Inflammatory macrophage treated with lipopolysaccharide for 1 hour (primary cell): ENCODE results near the gene EZR.
A peak's percentile ranks its signal among the peaks of the same experiment; 100 is the strongest.

Experiments used
- DNase-seq, 2 donors: peaks; one replicate each; pipeline ENCODE4 v3.0.0-alpha.2; 2020 to 2022

Gene EZR

DNA sequence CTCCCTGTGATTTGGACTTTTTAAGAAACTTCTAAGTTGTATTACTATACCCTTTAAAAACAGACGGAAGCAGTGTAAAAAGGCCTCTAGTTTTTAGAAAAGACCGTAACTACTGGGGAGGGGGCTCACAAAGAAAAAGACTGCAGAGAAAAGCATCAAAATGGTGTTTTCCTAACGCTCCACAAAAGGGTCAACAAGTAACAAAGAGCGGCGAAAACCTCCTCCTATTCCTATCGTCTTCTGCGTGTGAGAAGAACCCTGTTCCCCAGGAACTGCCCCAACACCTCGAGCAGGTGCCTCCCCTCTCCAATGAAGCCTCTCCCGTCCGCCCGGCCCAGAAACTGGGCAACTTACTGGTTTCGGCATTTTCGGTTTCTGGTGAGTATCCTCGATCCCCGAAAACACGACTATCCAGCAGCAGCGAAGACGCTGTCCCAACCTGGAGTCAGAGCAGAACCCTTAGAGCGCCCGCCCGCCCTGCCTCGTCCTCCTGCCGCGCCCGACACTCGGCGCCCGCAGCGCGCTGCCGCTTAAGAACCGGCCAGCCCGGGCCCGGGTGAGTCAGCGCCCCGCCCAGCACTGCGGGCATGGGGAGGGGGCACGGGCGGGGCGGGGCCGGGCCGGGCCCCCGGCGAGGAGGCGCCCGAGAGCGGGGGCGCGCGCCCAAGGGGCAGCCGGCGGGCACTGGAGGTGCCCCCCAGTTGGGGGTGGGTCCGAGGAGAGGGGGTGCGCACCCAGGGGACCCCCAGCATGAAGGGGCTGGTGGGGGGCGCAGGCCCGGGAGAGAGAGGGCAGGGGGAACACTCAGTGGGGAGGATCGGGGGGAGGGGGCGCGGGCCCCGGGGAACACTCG, 1.2 kb downstream of the EZR start:
- peak; percentile 68 to 76 for DNase-seq

DNA sequence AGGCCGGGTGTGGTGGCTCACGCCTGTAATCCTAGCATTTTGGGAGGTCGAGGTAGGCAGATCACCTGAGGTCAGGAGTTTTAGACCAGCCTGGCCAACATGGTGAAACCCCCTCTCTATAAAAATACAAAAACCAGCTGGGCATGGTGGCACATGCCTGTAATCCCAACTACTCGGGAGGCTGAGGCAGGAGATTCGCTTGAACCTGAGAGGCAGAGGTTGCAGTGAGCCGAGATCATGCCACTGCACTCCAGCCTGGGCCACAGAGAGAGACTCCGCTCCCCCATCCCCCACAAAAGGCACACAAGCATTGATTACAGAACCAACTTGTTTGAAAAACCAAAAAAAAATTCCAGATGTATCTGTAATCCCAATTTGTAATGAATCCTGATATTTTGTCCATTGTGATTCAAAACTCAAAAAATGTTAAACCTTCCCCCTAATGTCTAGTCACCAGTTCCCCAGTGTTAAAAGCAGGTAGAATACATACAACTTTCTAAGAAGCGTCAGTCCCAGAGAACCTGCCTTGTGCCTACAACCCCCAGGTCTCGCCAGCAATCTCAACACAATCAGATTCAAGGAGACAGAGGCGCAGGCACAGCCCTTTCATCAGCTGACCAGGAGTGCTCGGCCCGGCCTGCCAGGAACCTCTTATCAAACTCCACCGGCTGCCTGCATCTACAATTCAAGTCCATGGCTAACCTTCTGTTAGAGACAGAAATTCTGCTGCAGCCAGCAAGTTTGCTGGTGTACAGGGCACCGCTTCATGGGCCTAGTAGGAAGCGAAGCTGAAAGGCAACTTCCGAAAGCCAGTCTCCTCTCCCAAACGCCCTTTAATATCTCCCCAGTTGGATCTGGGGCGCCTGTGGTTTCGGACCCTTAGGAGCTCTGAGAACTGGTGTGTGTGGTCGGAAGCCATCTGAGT, 2.1 kb downstream of the EZR start:
- DNase-seq, result no peak

DNA sequence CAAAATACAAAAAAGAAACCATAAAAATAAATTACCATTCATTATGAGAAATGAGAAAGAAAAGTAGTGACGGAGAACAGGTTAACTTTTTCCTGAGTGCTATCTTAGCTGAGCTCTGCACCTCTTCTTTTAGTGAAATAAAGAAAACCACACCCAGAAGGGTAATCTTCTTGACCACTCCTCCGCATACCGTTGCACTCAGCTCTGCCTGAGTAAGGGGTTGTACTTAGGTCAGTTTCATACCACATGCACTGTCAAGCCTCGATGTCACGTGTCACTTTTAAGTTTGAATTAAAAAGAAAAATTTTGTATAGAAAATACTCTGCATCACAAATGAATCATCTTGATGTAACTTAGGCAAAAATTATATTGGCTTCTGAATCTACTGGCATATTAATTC, 2.8 kb downstream of the EZR start:
- DNase-seq, result no peak

DNA sequence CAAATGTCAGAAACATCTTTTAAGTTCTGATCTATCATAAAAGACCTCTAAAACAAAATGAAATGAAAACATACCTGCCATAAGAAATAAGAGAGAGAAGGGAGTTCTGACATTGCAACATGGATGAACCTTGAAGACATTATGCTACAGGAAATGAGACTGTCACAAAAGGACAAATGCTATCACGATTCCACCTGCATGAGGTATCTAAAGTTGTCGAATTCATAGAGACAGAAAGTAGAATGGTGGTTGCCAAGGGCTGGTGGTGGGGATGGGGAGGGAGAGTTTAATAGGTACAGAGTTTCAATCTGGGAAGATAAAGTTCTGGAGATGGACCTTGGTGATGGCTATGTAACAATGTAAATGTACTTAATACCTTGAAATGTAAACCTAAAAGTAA, 3.3 kb downstream of the EZR start:
- no peak for DNase-seq

GRCh38 chr6:158815379-158815724, 3.8 kb downstream of the EZR start:
- no peak for DNase-seq

- DNase-seq, result no peak
These were observed 6.1 kb downstream of the EZR start for GRCh38 chr6:158813032-158813431.

DNA sequence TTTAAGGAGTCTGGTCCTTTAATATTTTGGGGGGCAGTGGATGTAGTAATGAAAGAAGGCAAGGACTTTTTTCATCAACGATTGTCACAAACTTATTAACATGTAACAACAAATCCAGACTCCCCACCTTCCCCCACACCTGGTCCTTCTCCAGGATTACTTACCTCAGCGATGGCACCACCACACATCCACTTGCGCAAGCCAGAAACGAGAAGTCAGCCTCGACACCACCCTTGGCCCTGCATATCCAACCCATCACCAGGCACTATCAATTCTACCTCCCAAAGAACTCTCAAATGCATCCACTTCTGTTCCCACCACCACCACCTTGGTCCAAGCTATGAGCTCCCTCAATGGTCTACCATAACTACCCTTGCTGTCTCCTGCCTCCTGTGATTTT, 6.6 kb downstream of the EZR start:
- DNase-seq, result no peak

DNA sequence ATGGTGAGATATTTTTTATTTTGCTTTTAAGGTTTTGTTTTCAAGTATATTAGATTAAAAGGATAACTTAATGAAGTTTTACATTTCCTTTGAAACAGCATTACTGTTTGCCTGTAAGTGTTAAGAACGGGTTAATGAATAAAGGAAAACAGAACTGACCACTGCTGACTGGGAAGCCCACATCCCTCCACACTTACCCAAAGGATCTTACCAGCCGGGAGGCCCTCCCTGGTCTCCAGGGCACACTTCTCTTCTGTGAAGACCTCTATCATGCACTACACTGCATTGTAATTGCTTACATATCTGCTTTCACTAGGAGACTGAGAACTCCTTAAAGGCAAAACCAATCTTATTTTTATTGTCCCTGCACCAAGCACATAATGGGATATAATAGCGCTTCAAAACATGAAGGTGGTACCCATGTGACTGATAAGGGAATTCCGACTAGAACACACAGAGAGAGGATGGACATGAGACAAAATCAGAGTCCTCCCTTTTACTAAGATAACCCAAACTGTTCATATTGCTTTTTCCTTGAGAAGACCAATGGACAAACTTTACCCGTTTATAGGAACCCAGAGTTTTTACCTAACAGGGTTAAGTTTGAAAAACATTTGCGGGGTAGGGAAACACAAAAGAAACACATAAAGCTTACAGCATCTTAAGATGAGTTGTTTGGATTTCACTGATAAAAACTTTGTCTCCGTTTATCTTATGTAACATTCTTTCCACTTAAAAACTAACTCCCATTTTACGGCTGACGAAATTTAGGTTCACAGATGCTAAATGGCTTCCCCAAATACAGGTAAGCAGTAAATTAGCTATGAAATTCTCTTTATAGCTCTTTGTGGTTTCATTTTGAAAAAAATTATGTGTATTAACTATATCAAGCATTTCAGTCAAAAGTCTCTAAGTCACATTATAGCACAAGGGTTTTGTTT, 8.7 kb downstream of the EZR start:
- DNase-seq, result no peak

- no peak for DNase-seq
These were observed 10.1 kb downstream of the EZR start for GRCh38 chr6:158808941-158809678.

GRCh38 chr6:158808442-158808833, 10.7 kb downstream of the EZR start:
- no peak for DNase-seq

DNA sequence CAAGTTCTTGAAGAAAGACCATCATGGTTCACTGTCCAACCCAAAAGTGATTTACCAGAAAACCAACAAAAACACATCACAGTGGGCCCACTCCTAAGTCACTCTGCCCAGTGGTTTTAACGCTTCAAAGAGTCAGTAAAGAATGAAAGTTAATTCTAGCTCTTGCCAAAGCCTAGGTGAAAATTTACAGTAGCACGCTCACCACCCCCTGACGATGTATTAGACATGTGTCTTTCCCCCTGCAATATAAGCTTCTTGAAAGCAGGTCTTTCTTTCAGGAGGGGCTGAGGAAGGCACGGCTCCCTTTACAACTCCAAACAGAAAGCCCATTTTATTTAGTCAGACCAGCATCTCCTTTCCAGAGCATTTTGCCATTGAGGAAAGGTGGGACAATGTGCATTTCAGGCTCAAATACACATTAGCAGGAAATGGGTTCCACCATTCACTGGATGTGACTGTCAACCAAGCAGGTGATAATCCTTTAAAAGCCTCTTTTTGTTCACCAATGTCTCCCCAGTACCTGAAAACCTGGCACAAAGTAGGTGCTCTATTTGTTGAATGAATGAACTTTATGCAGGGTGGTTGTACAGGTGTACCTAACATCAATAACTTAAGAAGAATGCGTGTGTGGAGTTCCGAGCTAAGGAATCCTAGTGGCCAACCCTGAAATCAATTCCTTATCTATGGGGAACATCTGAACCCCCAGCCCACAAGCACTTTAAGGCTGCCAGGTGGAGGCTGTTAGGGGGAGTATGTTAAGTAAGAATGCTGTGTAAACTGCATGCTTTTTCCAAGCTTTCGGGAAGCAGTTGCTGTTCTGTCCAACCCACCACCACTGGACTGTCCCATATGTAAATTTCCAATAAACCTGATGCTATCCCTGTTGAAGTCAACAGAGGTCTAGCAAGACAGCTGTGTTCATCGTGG, 11.4 kb downstream of the EZR start:
- no peak for DNase-seq

DNA sequence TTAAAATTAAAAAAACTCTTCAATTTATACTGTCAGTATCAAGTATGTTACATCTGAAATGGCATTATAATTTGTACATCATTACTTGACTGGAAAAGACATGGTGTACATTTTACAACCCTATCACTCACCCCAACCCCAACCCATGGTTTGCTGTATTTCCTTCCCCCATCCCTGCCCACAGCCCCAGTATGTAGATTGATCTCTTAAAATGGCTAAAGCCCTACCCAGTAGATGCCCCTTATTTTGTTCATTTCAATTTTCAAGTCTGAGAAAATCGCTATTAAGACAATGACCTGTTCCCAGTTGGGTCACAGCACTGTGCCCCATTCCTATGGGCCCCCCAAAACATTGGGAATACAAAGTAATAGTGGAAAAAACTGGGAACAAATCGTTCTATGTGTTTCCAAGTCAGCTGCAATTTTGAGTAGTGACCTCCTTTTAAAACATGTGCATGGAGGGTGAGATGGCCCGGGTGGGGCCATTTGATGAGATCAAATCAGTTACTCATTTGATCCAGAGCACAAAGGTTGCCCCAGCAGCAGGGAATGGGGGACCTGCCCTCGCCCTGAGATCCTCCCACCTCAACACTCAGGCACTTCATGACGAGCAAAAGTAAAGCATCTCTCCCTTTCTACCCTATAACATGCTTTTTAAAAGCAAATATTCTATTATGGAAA, 13.3 kb downstream of the EZR start:
- no peak for DNase-seq

DNA sequence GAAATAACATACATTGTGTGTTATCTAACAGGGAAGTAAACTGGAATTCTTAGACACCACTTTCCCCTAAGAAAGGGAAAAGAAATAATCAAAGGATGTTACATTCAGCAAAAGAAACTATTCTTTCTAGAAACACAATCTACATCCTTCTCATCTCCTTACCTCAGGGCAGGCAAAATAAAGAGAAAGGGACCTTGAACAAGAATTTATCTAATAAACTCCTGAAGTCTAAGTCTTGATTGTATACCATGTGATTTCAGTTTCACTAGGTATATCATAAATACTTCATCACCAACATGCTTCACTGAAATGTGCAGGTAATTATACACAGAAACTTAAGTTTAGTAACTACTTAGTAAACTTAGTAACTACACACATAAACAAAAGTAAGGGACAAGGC, 15.0 kb downstream of the EZR start:
- DNase-seq, result no peak

- no peak for DNase-seq
These were observed 15.4 kb downstream of the EZR start for GRCh38 chr6:158803733-158804143.

GRCh38 chr6:158801655-158802294, 17.4 kb downstream of the EZR start:
- no peak for DNase-seq

GRCh38 chr6:158799051-158799792, 19.9 kb downstream of the EZR start:
- no peak for DNase-seq

DNA sequence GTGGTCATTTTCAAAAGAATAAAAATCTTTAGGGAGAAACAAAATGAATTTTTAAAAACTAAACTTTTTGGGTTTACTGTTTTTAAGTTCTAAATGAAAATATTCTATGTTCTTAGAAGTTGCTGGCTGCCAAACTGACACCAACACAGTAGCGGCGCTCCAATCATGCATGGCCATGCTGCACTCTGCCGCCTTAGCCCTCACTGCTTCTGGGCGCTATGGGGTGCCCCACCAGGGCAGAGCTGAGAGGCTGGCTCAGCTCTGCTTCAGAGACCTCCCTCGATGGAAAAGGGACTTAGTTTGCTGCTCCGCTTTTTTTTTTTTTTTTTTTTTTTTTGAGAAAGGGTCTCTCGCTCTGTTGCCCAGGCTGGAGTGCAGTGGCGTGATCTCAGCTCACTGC, 20.9 kb downstream of the EZR start:
- no peak for DNase-seq

DNA sequence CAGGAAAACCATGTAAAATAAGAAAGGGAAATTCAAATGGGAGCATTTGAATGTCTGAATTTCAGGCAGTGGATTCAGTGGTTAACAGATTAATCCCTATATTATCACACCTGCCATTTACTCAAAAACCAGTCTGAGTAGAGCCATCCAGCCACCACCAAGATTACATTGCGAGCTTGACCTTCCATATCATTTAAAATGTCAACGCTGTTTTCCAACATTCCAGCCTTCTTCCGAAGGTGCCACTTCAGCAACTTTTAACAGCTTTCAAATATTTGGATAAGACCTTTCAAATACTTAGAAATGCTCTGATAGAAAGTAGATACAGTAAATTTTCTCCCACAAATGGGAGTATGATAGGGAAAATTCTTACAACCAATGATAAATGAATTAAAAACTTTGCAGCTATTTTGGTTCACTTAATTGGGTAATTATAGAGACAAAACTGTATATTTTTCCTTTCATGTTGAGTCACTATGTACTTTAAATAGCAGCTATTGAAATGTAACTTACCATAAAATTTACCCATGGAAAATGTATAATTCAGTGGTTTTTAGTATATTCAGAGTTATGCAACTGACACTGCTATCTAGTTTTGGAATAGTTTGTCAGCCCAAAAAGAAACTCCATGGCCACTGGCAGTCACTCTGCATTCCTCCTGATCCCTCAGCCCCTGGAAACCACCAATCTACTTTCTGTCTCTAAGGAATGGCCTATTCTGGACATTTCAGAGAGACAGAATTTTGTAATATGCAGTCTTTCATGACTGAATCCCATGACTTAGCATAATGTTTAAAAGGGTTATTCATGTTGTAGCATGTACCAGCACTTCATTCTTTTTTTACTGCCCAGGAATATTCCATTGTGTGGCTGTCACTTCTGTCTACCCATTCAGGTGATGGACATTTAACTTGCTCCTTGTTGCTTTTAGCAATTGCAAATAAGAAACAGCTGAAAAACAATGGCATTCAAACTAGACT, 21.5 kb downstream of the EZR start:
- peak in 1 of 2 donors; percentile 43 for DNase-seq
